GM18907 (cell line): ENCODE measurements around the gene OPCML.

ENCODE experiments used
- ATAC-seq: cut with Tn5 transposase; IDR thresholded peaks from one replicate; pipeline ENCODE4 v1.9.1; 2021; ENCODE audit warnings: mild to moderate bottlenecking, moderate library complexity; ENCODE audit not compliant: unreplicated experiment

Gene OPCML

GRCh38 chr11:133366147-133366546 is 166.2 kb downstream of the OPCML start:
- no peak for ATAC-seq

GRCh38 chr11:133362916-133363315 is 169.4 kb downstream of the OPCML start:
- ATAC-seq, result no peak

- ATAC-seq, result no peak
Measured at GRCh38 chr11:133362156-133362555, 170.1 kb downstream of the OPCML start.

- no peak for ATAC-seq
Measured at GRCh38 chr11:133361689-133361994, 170.7 kb downstream of the OPCML start.

GRCh38 chr11:133360860-133361688 is 171.2 kb downstream of the OPCML start:
- ATAC-seq, result no peak

- ATAC-seq, result no peak
Measured at GRCh38 chr11:133355095-133355494, 177.2 kb downstream of the OPCML start.

- ATAC-seq, result no peak
Measured at GRCh38 chr11:133354069-133354468, 178.2 kb downstream of the OPCML start.

- no peak for ATAC-seq
Measured at GRCh38 chr11:133350045-133350444, 182.3 kb downstream of the OPCML start.

- no peak for ATAC-seq
Measured at GRCh38 chr11:133347988-133348387, 184.3 kb downstream of the OPCML start.

- ATAC-seq, result no peak
Measured at GRCh38 chr11:133346137-133346536, 186.2 kb downstream of the OPCML start.

- no peak for ATAC-seq
Measured at GRCh38 chr11:133343951-133344350, 188.3 kb downstream of the OPCML start.

- no peak for ATAC-seq
Measured at GRCh38 chr11:133339495-133340140, 192.7 kb downstream of the OPCML start.

GRCh38 chr11:133338588-133338987 is 193.7 kb downstream of the OPCML start:
- no peak for ATAC-seq

GRCh38 chr11:133337951-133338418 is 194.3 kb downstream of the OPCML start:
- no peak for ATAC-seq

- no peak for ATAC-seq
Measured at GRCh38 chr11:133337193-133337592, 195.1 kb downstream of the OPCML start.

- no peak for ATAC-seq
Measured at GRCh38 chr11:133331031-133331430, 201.3 kb downstream of the OPCML start.

- no peak for ATAC-seq
Measured at GRCh38 chr11:133326849-133327248, 205.5 kb downstream of the OPCML start.

GRCh38 chr11:133326332-133326731 is 206.0 kb downstream of the OPCML start:
- ATAC-seq, result no peak

GRCh38 chr11:133325711-133326110 is 206.6 kb downstream of the OPCML start:
- no peak for ATAC-seq

- no peak for ATAC-seq
Measured at GRCh38 chr11:133323354-133323753, 208.9 kb downstream of the OPCML start.

GRCh38 chr11:133318221-133318620 is 214.1 kb downstream of the OPCML start:
- ATAC-seq, result no peak

- no peak for ATAC-seq
Measured at GRCh38 chr11:133311230-133311629, 221.1 kb downstream of the OPCML start.
